GM13977 (cell line): ENCODE data around the gene TUBGCP6.

Source experiments
- DNase-seq: peaks from one replicate; pipeline ENCODE4 v3.0.0; 2012; ENCODE audit warnings: low spot score
- CTCF ChIP-seq: IDR thresholded peaks from 2 replicates; pipeline ENCODE4 v1.5.1; 2012; ENCODE audit warnings: mild to moderate bottlenecking, control low read depth; ENCODE audit not compliant: insufficient read depth; ENCODE audit errors: extremely low read depth, missing control alignments
- in situ Hi-C: fragments of 300-500 bp; cut with MboI; formaldehyde crosslinking; loops from one replicate; pipeline ENCODE4 v1.12.0; 2022; ENCODE audit warnings: low sequenced_read_pairs, low pct_unique_long_range_greater_than_20kb, mixed read lengths, inconsistent platforms; ENCODE audit not compliant: unreplicated experiment

TUBGCP6 gene

GRCh38 chr22:50278956-50279619, 34.3 kb upstream of the TUBGCP6 start:
- in situ Hi-C loops: loop anchor here (10.0 kb wide), 1 partner anchor 46 kb away; the partner anchor contains the start of gene DENND6B

GRCh38 chr22:50278461-50278860, 33.6 kb upstream of the TUBGCP6 start:
- no peak for TF ChIP-seq CTCF
- in situ Hi-C loops: loop anchor here (10.0 kb wide), 1 partner anchor 46 kb away; the partner anchor contains the start of gene DENND6B

More at GRCh38 chr22:50278956-50279619, 34.3 kb upstream of the TUBGCP6 start:
- DNase-seq: no peak
- TF ChIP-seq CTCF: no peak

GRCh38 chr22:50277761-50278160, 32.9 kb upstream of the TUBGCP6 start:
- in situ Hi-C loops: loop anchor here (10.0 kb wide), 1 partner anchor 47 kb away; the partner anchor contains the start of gene DENND6B
- DNase-seq: no peak

More at GRCh38 chr22:50278461-50278860, 33.6 kb upstream of the TUBGCP6 start:
- no peak for DNase-seq

GRCh38 chr22:50276143-50276542, 31.3 kb upstream of the TUBGCP6 start:
- peak; percentile 73 for TF ChIP-seq CTCF
- in situ Hi-C loops: loop anchor here (10.0 kb wide), 1 partner anchor 49 kb away; the partner anchor contains the start of gene DENND6B
- peak; percentile 79 for DNase-seq

More at GRCh38 chr22:50277761-50278160, 32.9 kb upstream of the TUBGCP6 start:
- no peak for TF ChIP-seq CTCF

- in situ Hi-C loops: loop anchor here (10.0 kb wide), 1 partner anchor 49 kb away; the partner anchor contains the start of gene DENND6B
- TF ChIP-seq CTCF: no peak
- no peak for DNase-seq
Measured at GRCh38 chr22:50275181-50276055, 30.6 kb upstream of the TUBGCP6 start.

- in situ Hi-C loops: loop anchor here (10.0 kb wide), 1 partner anchor 50 kb away; the partner anchor contains the start of gene DENND6B
- DNase-seq: no peak
- no peak for TF ChIP-seq CTCF
Measured at GRCh38 chr22:50274771-50275170, 29.9 kb upstream of the TUBGCP6 start.
